ENCODE measurements around the gene HOXD12.
A peak's percentile ranks its signal among the peaks of the same experiment; 100 is the strongest.

The HOXD12 gene

GRCh38 chr2:176105730-176106580 lies 6.4 kb downstream of the HOXD12 start:
- DNase-seq (ENCODE audit: low spot score in 2 of 2) (no peak), ATAC-seq (no peak)
- peaks cover 15% of the 10 kb centered on the region for H3K36me3 Mint-ChIP-seq
- no peaks in the 10 kb centered on the region for H3K9me3 Mint-ChIP-seq
- H3K27ac Mint-ChIP-seq = no peak overlapping the region
- peak overlapping the region; percentile 44 for H3K4me3 Mint-ChIP-seq
- peaks cover 38% of the 10 kb centered on the region for H3K4me1 Mint-ChIP-seq

- Mint-ChIP-seq H3K27ac (no peak within 1 kb of the TSS), H3K4me3 (peak within 1 kb of the TSS; percentile 44), H3K9me3 (no peaks in the 10 kb centered on the region), H3K36me3 (peaks cover 12% of the 10 kb centered on the region), H3K4me1 (peaks cover 38% of the 10 kb centered on the region)
- ATAC-seq (peak; percentile 19), DNase-seq (ENCODE audit: low spot score in 2 of 2) (no peak)
These were observed 7.3 kb downstream of the HOXD12 start, which contains the start of gene HOXD11 for GRCh38 chr2:176106581-176107539. HOXD11 (plus strand) TSS chr2:176107280; CDS start chr2:176107356, 76 bp downstream.

- no peak overlapping the region for H3K4me3 Mint-ChIP-seq
- no peaks in the 10 kb centered on the region for H3K9me3 Mint-ChIP-seq
- DNase-seq (ENCODE audit: low spot score in 2 of 2) (no peak), ATAC-seq (no peak)
- H3K27ac Mint-ChIP-seq = no peak overlapping the region
- peaks cover 38% of the 10 kb centered on the region for H3K4me1 Mint-ChIP-seq
- H3K36me3 Mint-ChIP-seq = peaks cover 7% of the 10 kb centered on the region
These were observed 8.2 kb downstream of the HOXD12 start for GRCh38 chr2:176107731-176108181.

GRCh38 chr2:176109192-176109901 lies 9.8 kb downstream of the HOXD12 start:
- no peak for ATAC-seq
- Mint-ChIP-seq H3K27ac (no peak overlapping the region), H3K9me3 (no peaks in the 10 kb centered on the region), H3K4me1 (peaks cover 33% of the 10 kb centered on the region), H3K4me3 (no peak overlapping the region), H3K36me3 (peaks cover 7% of the 10 kb centered on the region)
- DNase-seq (ENCODE audit: low spot score in 2 of 2) = no peak

- no peak for DNase-seq (ENCODE audit: low spot score in 2 of 2)
- Mint-ChIP-seq H3K9me3 (no peaks in the 10 kb centered on the region), H3K36me3 (peaks cover 7% of the 10 kb centered on the region), H3K4me3 (no peak overlapping the region), H3K27ac (no peak overlapping the region), H3K4me1 (peaks cover 27% of the 10 kb centered on the region)
- ATAC-seq = no peak
These were observed 10.4 kb downstream of the HOXD12 start for GRCh38 chr2:176109946-176110345.

GRCh38 chr2:176110415-176111308 lies 11.1 kb downstream of the HOXD12 start:
- Mint-ChIP-seq H3K27ac (no peak overlapping the region), H3K36me3 (peaks cover 7% of the 10 kb centered on the region), H3K4me1 (peaks cover 19% of the 10 kb centered on the region), H3K9me3 (no peaks in the 10 kb centered on the region), H3K4me3 (no peak overlapping the region)
- ATAC-seq (no peak), DNase-seq (ENCODE audit: low spot score in 2 of 2) (no peak)

- DNase-seq (ENCODE audit: low spot score in 2 of 2) = no peak
- no peak for ATAC-seq
- Mint-ChIP-seq H3K4me1 (peaks cover 13% of the 10 kb centered on the region), H3K4me3 (no peak overlapping the region), H3K36me3 (peaks cover 3% of the 10 kb centered on the region), H3K27ac (no peak overlapping the region), H3K9me3 (no peaks in the 10 kb centered on the region)
These were observed 11.7 kb downstream of the HOXD12 start for GRCh38 chr2:176111309-176111663.

- Mint-ChIP-seq H3K36me3 (no peaks in the 10 kb centered on the region), H3K4me1 (peaks cover 10% of the 10 kb centered on the region), H3K9me3 (no peaks in the 10 kb centered on the region), H3K27ac (no peak overlapping the region), H3K4me3 (no peak overlapping the region)
- no peak for DNase-seq (ENCODE audit: low spot score in 2 of 2)
- ATAC-seq = no peak
These were observed 12.3 kb downstream of the HOXD12 start for GRCh38 chr2:176111846-176112374.

- Mint-ChIP-seq H3K27ac (no peak overlapping the region), H3K36me3 (no peaks in the 10 kb centered on the region), H3K4me1 (peaks cover 10% of the 10 kb centered on the region), H3K4me3 (no peak overlapping the region), H3K9me3 (no peaks in the 10 kb centered on the region)
- ATAC-seq (no peak), DNase-seq (ENCODE audit: low spot score in 2 of 2) (no peak)
These were observed 13.0 kb downstream of the HOXD12 start for GRCh38 chr2:176112375-176113302.

GRCh38 chr2:176114120-176114929 lies 14.7 kb downstream of the HOXD12 start:
- Mint-ChIP-seq H3K9me3 (no peaks in the 10 kb centered on the region), H3K4me3 (no peak overlapping the region), H3K4me1 (peaks cover 15% of the 10 kb centered on the region), H3K36me3 (no peaks in the 10 kb centered on the region), H3K27ac (no peak overlapping the region)
- DNase-seq (ENCODE audit: low spot score in 2 of 2) = no peak
- ATAC-seq = no peak

GRCh38 chr2:176114930-176115625 lies 15.5 kb downstream of the HOXD12 start:
- no peaks in the 10 kb centered on the region for H3K36me3 Mint-ChIP-seq
- H3K4me1 Mint-ChIP-seq = peaks cover 12% of the 10 kb centered on the region
- no peaks in the 10 kb centered on the region for H3K9me3 Mint-ChIP-seq
- H3K4me3 Mint-ChIP-seq = no peak overlapping the region
- DNase-seq (ENCODE audit: low spot score in 2 of 2) (no peak), ATAC-seq (no peak)
- no peak overlapping the region for H3K27ac Mint-ChIP-seq

Data from stimulated activated effector memory CD8-positive, alpha-beta T cell treated with anti-CD3 and anti-CD28 coated beads, Interleukin-12 subunit alpha, Interleukin-12 subunit beta, amount 100 ng/mL, for 72 hours (primary cell).